ENCODE results near the gene POTEF. TPM values are rescaled to one million over a fixed set of nuclear protein-coding genes. Genes with fewer than 3 reads are reported as not detected.
"Not testable (repeated sequence)": the region's sequence is repeated elsewhere in the genome, so short reads cannot be mapped to it uniquely, and the experiment has no call there.

POTEF gene
- polyA plus RNA-seq, 1 donor from 2014 or later, result 1.0 TPM

DNA sequence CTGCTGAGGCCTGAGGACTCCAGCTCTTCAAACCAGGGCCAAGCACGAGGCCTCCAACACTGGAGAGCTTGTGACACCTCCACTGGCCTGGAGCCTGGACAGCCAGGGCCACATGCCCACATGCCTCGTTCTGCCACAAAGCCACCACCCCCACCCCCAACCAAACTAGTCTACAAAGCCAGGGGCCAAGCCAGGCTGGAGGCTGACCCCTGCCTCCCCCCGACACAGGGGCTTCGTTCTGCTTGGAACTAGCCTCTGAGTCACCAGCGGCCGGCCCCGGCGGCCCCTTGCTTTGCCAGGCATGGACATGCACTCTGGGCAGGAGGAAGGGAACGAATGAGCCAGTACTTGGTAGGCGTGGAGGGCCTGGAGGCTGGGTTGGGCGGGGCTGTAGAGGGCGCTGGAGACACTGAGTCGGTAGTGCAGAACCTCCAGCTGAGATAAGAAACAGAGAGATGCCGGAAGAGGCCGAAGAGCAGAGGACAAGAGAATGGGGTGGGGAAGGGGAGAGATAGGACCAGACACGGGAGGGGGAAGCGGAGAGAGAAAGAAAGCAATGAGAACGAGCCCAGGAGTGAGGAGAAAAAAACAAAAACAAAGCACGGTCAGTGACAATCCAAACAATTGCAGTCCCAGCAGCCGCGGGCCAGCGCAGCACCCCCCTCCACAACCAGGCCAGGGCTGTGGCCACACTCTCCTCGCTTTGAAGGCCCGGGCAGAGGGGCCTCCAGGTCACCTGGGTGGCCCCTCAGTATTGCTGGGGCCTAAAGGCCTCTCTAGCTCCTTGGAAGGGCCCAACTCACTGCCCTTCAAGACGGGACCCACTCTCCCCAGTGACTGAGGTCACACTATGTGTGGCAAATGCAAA is 32.0 kb upstream of the POTEF start:
- H3K27me3 ChIP-seq (ENCODE audit: insufficient read depth, low read depth, low read length); H3K4me3 ChIP-seq (ENCODE audit: low read length); H3K9ac ChIP-seq (ENCODE audit: low read length); H3K9me3 ChIP-seq (ENCODE audit: low read length); H2AFZ ChIP-seq (ENCODE audit: low read depth, low read length); H3K27ac ChIP-seq (ENCODE audit: low read length); H3F3A ChIP-seq (ENCODE audit: insufficient read depth, low read length, poor library complexity, severe bottlenecking); H4K20me1 ChIP-seq (ENCODE audit: insufficient read depth); H3K79me2 ChIP-seq (replicated peaks; ENCODE audit: insufficient read depth, low read length); H3K9me2 ChIP-seq (ENCODE audit: insufficient read depth, low read length); H3K4me2 ChIP-seq (ENCODE audit: low read length); H3K36me3 ChIP-seq (ENCODE audit: insufficient read depth, low read length): not testable (repeated sequence)

DNA sequence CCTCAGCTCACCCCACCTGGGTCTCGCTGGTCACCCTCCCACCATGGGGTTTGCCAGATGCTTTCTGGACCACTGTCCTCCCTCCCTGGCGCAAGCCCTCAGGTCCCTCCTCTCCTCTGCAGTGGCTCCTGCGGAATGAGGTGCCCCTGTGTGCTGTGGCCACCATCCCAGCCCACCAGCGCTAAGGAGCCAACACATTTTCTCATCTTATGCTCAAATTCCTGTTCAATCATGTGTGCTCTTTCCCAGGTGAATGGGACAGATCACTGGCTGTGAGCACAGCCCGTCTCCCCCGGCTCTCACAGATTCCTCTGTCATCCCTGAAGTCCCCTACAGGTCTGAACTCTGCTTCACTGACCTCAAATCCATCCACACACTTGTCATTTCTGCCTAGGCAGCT is 31.1 kb upstream of the POTEF start:
- no peaks in the 10 kb centered on the region for H3F3A ChIP-seq (ENCODE audit: insufficient read depth, low read length, poor library complexity, severe bottlenecking)
- no peak overlapping the region for H3K4me3 ChIP-seq (ENCODE audit: low read length)
- no peak overlapping the region for H3K4me2 ChIP-seq (ENCODE audit: low read length)
- H4K20me1 ChIP-seq (ENCODE audit: insufficient read depth), result no peaks in the 10 kb centered on the region
- TF ChIP-seq TAF1 (IDR thresholded peaks at IDR 0.05; ENCODE audit: low read depth), result no peak
- no peak for TF ChIP-seq EP300 (conservative IDR thresholded peaks at IDR 0.05; ENCODE audit: poor library complexity, severe bottlenecking)
- TF ChIP-seq, protein P1, sequence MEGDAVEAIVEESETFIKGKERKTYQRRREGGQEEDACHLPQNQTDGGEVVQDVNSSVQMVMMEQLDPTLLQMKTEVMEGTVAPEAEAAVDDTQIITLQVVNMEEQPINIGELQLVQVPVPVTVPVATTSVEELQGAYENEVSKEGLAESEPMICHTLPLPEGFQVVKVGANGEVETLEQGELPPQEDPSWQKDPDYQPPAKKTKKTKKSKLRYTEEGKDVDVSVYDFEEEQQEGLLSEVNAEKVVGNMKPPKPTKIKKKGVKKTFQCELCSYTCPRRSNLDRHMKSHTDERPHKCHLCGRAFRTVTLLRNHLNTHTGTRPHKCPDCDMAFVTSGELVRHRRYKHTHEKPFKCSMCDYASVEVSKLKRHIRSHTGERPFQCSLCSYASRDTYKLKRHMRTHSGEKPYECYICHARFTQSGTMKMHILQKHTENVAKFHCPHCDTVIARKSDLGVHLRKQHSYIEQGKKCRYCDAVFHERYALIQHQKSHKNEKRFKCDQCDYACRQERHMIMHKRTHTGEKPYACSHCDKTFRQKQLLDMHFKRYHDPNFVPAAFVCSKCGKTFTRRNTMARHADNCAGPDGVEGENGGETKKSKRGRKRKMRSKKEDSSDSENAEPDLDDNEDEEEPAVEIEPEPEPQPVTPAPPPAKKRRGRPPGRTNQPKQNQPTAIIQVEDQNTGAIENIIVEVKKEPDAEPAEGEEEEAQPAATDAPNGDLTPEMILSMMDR (IDR thresholded peaks at IDR 0.05; ENCODE audit: poor library complexity, severe bottlenecking), result no peak
- no peak for TF ChIP-seq MXI1 (conservative IDR thresholded peaks at IDR 0.05; ENCODE audit: poor library complexity, severe bottlenecking)
- TF ChIP-seq POLR2AphosphoS5 (IDR thresholded peaks at IDR 0.05), result no peak
- H3K9me3 ChIP-seq (ENCODE audit: low read length), result no peaks in the 10 kb centered on the region
- H2AFZ ChIP-seq (ENCODE audit: low read depth, low read length), result no peak overlapping the region
- H3K27ac ChIP-seq (ENCODE audit: low read length), result no peak overlapping the region
- no peaks in the 10 kb centered on the region for H3K79me2 ChIP-seq (replicated peaks; ENCODE audit: insufficient read depth, low read length)
- H3K9me2 ChIP-seq (ENCODE audit: insufficient read depth, low read length), result no peaks in the 10 kb centered on the region
- no peaks in the 10 kb centered on the region for H3K36me3 ChIP-seq (ENCODE audit: insufficient read depth, low read length)
- H3K27me3 ChIP-seq (ENCODE audit: insufficient read depth, low read depth, low read length), result no peaks in the 10 kb centered on the region
- no peak overlapping the region for H3K9ac ChIP-seq (ENCODE audit: low read length)

DNA sequence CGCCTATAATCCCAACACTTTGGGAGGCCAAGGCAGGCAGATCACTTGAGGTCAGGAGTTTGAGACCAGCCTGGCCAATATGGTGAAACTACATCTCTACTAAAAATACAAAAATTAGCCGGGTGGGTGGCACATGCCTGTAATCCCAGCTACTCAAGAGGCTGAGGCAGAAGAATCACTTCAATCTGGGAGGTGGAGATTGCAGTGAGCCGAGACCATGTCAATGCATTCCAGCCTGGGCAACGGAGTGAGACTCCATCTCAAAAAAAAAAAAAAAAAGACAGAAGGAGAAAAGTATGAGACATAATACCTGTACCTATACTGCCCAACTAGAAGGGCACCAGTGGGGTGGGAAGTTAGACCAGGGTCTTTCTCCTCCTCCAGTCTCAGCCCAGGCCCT is 30.4 kb upstream of the POTEF start:
- H3K79me2 ChIP-seq (replicated peaks; ENCODE audit: insufficient read depth, low read length); H3K4me3 ChIP-seq (ENCODE audit: low read length); H3K27me3 ChIP-seq (ENCODE audit: insufficient read depth, low read depth, low read length); H3K27ac ChIP-seq (ENCODE audit: low read length); H3K9me2 ChIP-seq (ENCODE audit: insufficient read depth, low read length); H3K9me3 ChIP-seq (ENCODE audit: low read length); H2AFZ ChIP-seq (ENCODE audit: low read depth, low read length); H4K20me1 ChIP-seq (ENCODE audit: insufficient read depth); H3K36me3 ChIP-seq (ENCODE audit: insufficient read depth, low read length); H3K4me2 ChIP-seq (ENCODE audit: low read length); H3F3A ChIP-seq (ENCODE audit: insufficient read depth, low read length, poor library complexity, severe bottlenecking); H3K9ac ChIP-seq (ENCODE audit: low read length): not testable (repeated sequence)

DNA sequence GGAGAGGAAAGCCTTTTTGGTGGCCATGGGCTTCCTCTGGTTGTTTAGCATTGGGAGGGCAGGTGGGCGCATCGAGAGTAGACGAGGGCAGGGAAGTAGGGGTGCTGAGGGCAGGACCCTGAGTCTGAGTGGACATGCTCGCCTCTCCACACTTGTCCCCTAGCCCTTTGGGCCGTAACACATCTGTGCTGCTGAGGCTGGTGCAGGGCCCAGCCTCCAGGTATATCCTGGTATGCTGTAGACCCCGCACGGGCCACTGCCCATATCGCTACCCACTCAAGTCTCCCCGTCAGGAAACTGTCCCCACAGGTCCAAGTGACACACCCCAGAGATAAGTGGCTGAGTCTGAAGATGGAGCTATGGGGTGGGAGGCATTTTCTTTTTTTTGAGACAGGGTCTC is 29.6 kb upstream of the POTEF start:
- Histone ChIP-seq H3K4me2 (ENCODE audit: low read length) (no peak overlapping the region), H3K36me3 (ENCODE audit: insufficient read depth, low read length) (no peaks in the 10 kb centered on the region), H3F3A (ENCODE audit: insufficient read depth, low read length, poor library complexity, severe bottlenecking) (no peaks in the 10 kb centered on the region), H2AFZ (ENCODE audit: low read depth, low read length) (no peak overlapping the region), H3K9me2 (ENCODE audit: insufficient read depth, low read length) (no peaks in the 10 kb centered on the region), H3K9me3 (ENCODE audit: low read length) (no peaks in the 10 kb centered on the region), H3K79me2 (replicated peaks; ENCODE audit: insufficient read depth, low read length) (no peaks in the 10 kb centered on the region), H4K20me1 (ENCODE audit: insufficient read depth) (no peaks in the 10 kb centered on the region), H3K27ac (ENCODE audit: low read length) (no peak overlapping the region), H3K9ac (ENCODE audit: low read length) (no peak overlapping the region), H3K4me3 (ENCODE audit: low read length) (no peak overlapping the region), H3K27me3 (ENCODE audit: insufficient read depth, low read depth, low read length) (no peaks in the 10 kb centered on the region)
- TF ChIP-seq, protein P2, sequence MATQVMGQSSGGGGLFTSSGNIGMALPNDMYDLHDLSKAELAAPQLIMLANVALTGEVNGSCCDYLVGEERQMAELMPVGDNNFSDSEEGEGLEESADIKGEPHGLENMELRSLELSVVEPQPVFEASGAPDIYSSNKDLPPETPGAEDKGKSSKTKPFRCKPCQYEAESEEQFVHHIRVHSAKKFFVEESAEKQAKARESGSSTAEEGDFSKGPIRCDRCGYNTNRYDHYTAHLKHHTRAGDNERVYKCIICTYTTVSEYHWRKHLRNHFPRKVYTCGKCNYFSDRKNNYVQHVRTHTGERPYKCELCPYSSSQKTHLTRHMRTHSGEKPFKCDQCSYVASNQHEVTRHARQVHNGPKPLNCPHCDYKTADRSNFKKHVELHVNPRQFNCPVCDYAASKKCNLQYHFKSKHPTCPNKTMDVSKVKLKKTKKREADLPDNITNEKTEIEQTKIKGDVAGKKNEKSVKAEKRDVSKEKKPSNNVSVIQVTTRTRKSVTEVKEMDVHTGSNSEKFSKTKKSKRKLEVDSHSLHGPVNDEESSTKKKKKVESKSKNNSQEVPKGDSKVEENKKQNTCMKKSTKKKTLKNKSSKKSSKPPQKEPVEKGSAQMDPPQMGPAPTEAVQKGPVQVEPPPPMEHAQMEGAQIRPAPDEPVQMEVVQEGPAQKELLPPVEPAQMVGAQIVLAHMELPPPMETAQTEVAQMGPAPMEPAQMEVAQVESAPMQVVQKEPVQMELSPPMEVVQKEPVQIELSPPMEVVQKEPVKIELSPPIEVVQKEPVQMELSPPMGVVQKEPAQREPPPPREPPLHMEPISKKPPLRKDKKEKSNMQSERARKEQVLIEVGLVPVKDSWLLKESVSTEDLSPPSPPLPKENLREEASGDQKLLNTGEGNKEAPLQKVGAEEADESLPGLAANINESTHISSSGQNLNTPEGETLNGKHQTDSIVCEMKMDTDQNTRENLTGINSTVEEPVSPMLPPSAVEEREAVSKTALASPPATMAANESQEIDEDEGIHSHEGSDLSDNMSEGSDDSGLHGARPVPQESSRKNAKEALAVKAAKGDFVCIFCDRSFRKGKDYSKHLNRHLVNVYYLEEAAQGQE (IDR thresholded peaks at IDR 0.05; ENCODE audit: borderline replicate concordance), result no peak
- TF ChIP-seq RAD21 (conservative IDR thresholded peaks at IDR 0.05) (no peak), POLR2AphosphoS5 (IDR thresholded peaks at IDR 0.05) (no peak), SMC3 (conservative IDR thresholded peaks at IDR 0.05; ENCODE audit: poor library complexity) (no peak), TAF1 (IDR thresholded peaks at IDR 0.05; ENCODE audit: low read depth) (no peak), MXI1 (conservative IDR thresholded peaks at IDR 0.05; ENCODE audit: poor library complexity, severe bottlenecking) (no peak), EZH2 (IDR thresholded peaks at IDR 0.05; ENCODE audit: borderline replicate concordance, insufficient read depth, low read length, poor library complexity, severe bottlenecking) (no peak), EP300 (conservative IDR thresholded peaks at IDR 0.05; ENCODE audit: poor library complexity, severe bottlenecking) (no peak)
- TF ChIP-seq, protein P1 (IDR thresholded peaks at IDR 0.05; ENCODE audit: poor library complexity, severe bottlenecking), result no peak
